Prostate gland (tissue), 2 donors: ENCODE results near the gene SLC2A10. TPM values are rescaled to one million over a fixed set of nuclear protein-coding genes. Genes with fewer than 3 reads are reported as not detected.
A peak's percentile ranks its signal among the peaks of the same experiment; 100 is the strongest.

Source experiments
- DNase-seq: peaks from one replicate; pipeline ENCODE4 v3.0.0-alpha.2; 2019; ENCODE audit warnings: low spot score
- H3K27ac ChIP-seq, 2 donors: fragments of 200-600 bp; sonication (generic); 2 replicates each; pipeline ENCODE4 v1.5.1; 2017 to 2019
- H3K27me3 ChIP-seq: fragments of 200-600 bp; sonication (generic); replicated peaks from 2 replicates; pipeline ENCODE4 v1.5.1; 2019; ENCODE audit not compliant: insufficient read depth
- H3K36me3 ChIP-seq, 2 donors: fragments of 200-600 bp; sonication (generic); 1 replicate in 1 of 2; 2 replicates in 1 of 2; pipeline versions ENCODE4 v1.5.1 to v1.8.1; 2017 to 2019
- H3K4me1 ChIP-seq: fragments of 200-600 bp; sonication (generic); replicated peaks from 2 replicates; pipeline ENCODE4 v1.5.1; 2019
- H3K4me3 ChIP-seq, 2 donors: fragments of 200-600 bp; sonication (generic); 2 replicates each; pipeline ENCODE4 v1.5.1; 2017 to 2019
- H3K9me3 ChIP-seq: fragments of 200-600 bp; sonication (generic); 2 replicates; pipeline ENCODE4 v1.5.1; 2017
- CTCF ChIP-seq, 4 experiments: fragments of 200-600 bp in 2 of 4; fragments of 450-650 bp in 2 of 4; sonication (generic) in 2 of 4; IDR thresholded peaks; 1 replicate in 3 of 4; 2 replicates in 1 of 4; pipeline ENCODE4 v1.5.1; 2016 to 2019; ENCODE audit warnings: antibody characterized with exemption in 4 of 4, mild to moderate bottlenecking in 2 of 4, moderate library complexity in 2 of 4
- POLR2A ChIP-seq: fragments of 450-650 bp; IDR thresholded peaks from one replicate; pipeline ENCODE4 v1.6.1; 2016; ENCODE audit warnings: antibody characterized with exemption, mild to moderate bottlenecking
- POLR2AphosphoS5 ChIP-seq: sonication (generic); formaldehyde crosslinking; IDR thresholded peaks from one replicate; pipeline ENCODE4 v1.6.1; 2017; ENCODE audit warnings: antibody characterized with exemption
- WGBS: methylation state at CpG from one replicate; pipeline ENCODE4 v1.1.5; 2018; 5-methylcytosine and 5-hydroxymethylcytosine counted together
- intact Hi-C: fragments of 100-400 bp; cut with DNase I; formaldehyde crosslinking; loops from one replicate; pipeline ENCODE4 v1.14.2; 2022
- total RNA-seq, 2 donors: library from RNA; depleted of rRNA; stranded (reverse); fragments of >200 nt; gene quantifications; one replicate each; pipeline ENCODE4 v1.1.0, GENCODE V29; 2016

Gene SLC2A10
- total RNA-seq, 2 donors from 2014 or later: 49.8 to 54.9 TPM

- intact Hi-C loops: no loop called here
These were observed 54.6 kb downstream of the SLC2A10 start for GRCh38 chr20:46764068-46764467.

GRCh38 chr20:46765506-46766120 lies 56.2 kb downstream of the SLC2A10 start:
- Histone ChIP-seq H3K4me3 (no peak overlapping the region), H3K4me1 (no peaks in the 10 kb centered on the region), H3K36me3 (no peaks in the 10 kb centered on the region), H3K9me3 (no peaks in the 10 kb centered on the region), H3K27ac (no peak overlapping the region), H3K27me3 (no peaks in the 10 kb centered on the region)
- intact Hi-C loops: no loop called here
- TF ChIP-seq POLR2A: no peak
- TF ChIP-seq CTCF (IDR thresholded peaks at IDR 0.05): no peak
- TF ChIP-seq POLR2AphosphoS5: no peak
- no peak for DNase-seq
- 63% methylated on average over 13 of the region's 13 CpGs for WGBS

More at GRCh38 chr20:46764068-46764467, 54.6 kb downstream of the SLC2A10 start:
- Histone ChIP-seq H3K27me3 (no peaks in the 10 kb centered on the region), H3K9me3 (no peaks in the 10 kb centered on the region), H3K4me1 (no peaks in the 10 kb centered on the region), H3K27ac (no peak overlapping the region), H3K4me3 (no peak overlapping the region), H3K36me3 (no peaks in the 10 kb centered on the region)
- TF ChIP-seq POLR2AphosphoS5: no peak
- no peak for TF ChIP-seq POLR2A
- TF ChIP-seq CTCF (IDR thresholded peaks at IDR 0.05): no peak
- DNase-seq: no peak
- 96% methylated on average over 4 of the region's 4 CpGs for WGBS

- intact Hi-C loops: no loop called here
- no peak overlapping the region for H3K4me3 ChIP-seq
- H3K27me3 ChIP-seq: no peaks in the 10 kb centered on the region
- peak; percentile 15 to 63 (median 50) for TF ChIP-seq CTCF (IDR thresholded peaks at IDR 0.05)
- no peak for TF ChIP-seq POLR2AphosphoS5
- no peaks in the 10 kb centered on the region for H3K9me3 ChIP-seq
- DNase-seq: peak; percentile 20
- no peak overlapping the region for H3K27ac ChIP-seq
- 86% methylated on average over 4 of the region's 4 CpGs for WGBS
- no peaks in the 10 kb centered on the region for H3K4me1 ChIP-seq
- no peaks in the 10 kb centered on the region for H3K36me3 ChIP-seq
These were observed 57.8 kb downstream of the SLC2A10 start for GRCh38 chr20:46767127-46767761.

- Histone ChIP-seq H3K9me3 (no peaks in the 10 kb centered on the region), H3K27me3 (no peaks in the 10 kb centered on the region), H3K36me3 (no peaks in the 10 kb centered on the region), H3K4me3 (no peak overlapping the region), H3K4me1 (no peaks in the 10 kb centered on the region), H3K27ac (no peak overlapping the region)
- TF ChIP-seq POLR2A (no peak), CTCF (IDR thresholded peaks at IDR 0.05) (no peak), POLR2AphosphoS5 (no peak)
- 84% methylated on average over 10 of the region's 10 CpGs for WGBS
- intact Hi-C loops: no loop called here
- no peak for DNase-seq
These were observed 61.1 kb downstream of the SLC2A10 start for GRCh38 chr20:46770330-46771194.
